C1 segment of cervical spinal cord (tissue), 14 donors: ENCODE results near the gene H19.

Experiments
- DNase-seq, 14 donors: peaks; one replicate each; lab custom pipeline; 2025; lab: John Stamatoyannopoulos, UW

The H19 gene

GRCh38 chr11:1983601-1983961, 14.1 kb downstream of the H19 start:
- DNase-seq, result no peak

GRCh38 chr11:1982873-1983600, 14.6 kb downstream of the H19 start:
- DNase-seq, result no peak

- DNase-seq, result no peak
Measured at GRCh38 chr11:1979607-1980006, 18.0 kb downstream of the H19 start.

GRCh38 chr11:1978720-1979473, 18.7 kb downstream of the H19 start:
- DNase-seq, result no peak

- DNase-seq, result no peak
Measured at GRCh38 chr11:1975185-1975584, 22.5 kb downstream of the H19 start.

GRCh38 chr11:1970956-1971355, 26.7 kb downstream of the H19 start:
- DNase-seq, result no peak

- DNase-seq, result no peak
Measured at GRCh38 chr11:1969776-1970175, 27.9 kb downstream of the H19 start.

- DNase-seq, result no peak
Measured at GRCh38 chr11:1969035-1969434, 28.6 kb downstream of the H19 start.

GRCh38 chr11:1968454-1969002, 29.1 kb downstream of the H19 start:
- no peak for DNase-seq

GRCh38 chr11:1967641-1968225, 29.9 kb downstream of the H19 start:
- no peak for DNase-seq

GRCh38 chr11:1966531-1966930, 31.1 kb downstream of the H19 start:
- DNase-seq, result no peak

GRCh38 chr11:1964955-1965354, 32.7 kb downstream of the H19 start:
- DNase-seq, result no peak

- DNase-seq, result no peak
Measured at GRCh38 chr11:1964348-1964747, 33.3 kb downstream of the H19 start.

- no peak for DNase-seq
Measured at GRCh38 chr11:1963864-1964263, 33.8 kb downstream of the H19 start.

- DNase-seq, result no peak
Measured at GRCh38 chr11:1959786-1960185, 37.9 kb downstream of the H19 start.

- DNase-seq, result no peak
Measured at GRCh38 chr11:1958367-1958766, 39.3 kb downstream of the H19 start.

GRCh38 chr11:1953489-1954266, 44.0 kb downstream of the H19 start:
- DNase-seq, result no peak

- DNase-seq, result no peak
Measured at GRCh38 chr11:1952806-1953482, 44.7 kb downstream of the H19 start.

- DNase-seq, result no peak
Measured at GRCh38 chr11:1949922-1950321, 47.7 kb downstream of the H19 start.

- no peak for DNase-seq
Measured at GRCh38 chr11:1949302-1949701, 48.3 kb downstream of the H19 start.

GRCh38 chr11:1948389-1948788, 49.3 kb downstream of the H19 start:
- no peak for DNase-seq
